IPS-15b (cell line): Measurements from ENCODE around the gene CDC40.
A peak's percentile ranks its signal among the peaks of the same experiment; 100 is the strongest.

Experiments
- H3K27me3 ChIP-seq: one replicate; pipeline ENCODE4 v1.6.1; 2013; ENCODE audit warnings: low read length; ENCODE audit not compliant: control insufficient read depth, insufficient read depth
- H3K36me3 ChIP-seq: one replicate; pipeline ENCODE4 v1.6.1; 2013; ENCODE audit warnings: low read length; ENCODE audit not compliant: control insufficient read depth, insufficient read depth
- H3K4me1 ChIP-seq: one replicate; pipeline ENCODE4 v1.6.1; 2013; ENCODE audit warnings: mild to moderate bottlenecking, low read length; ENCODE audit not compliant: control insufficient read depth, insufficient read depth
- H3K4me3 ChIP-seq: one replicate; pipeline ENCODE4 v1.5.1; 2013; ENCODE audit warnings: low read depth, low read length
- H3K9ac ChIP-seq: one replicate; pipeline ENCODE4 v1.6.1; 2013; ENCODE audit warnings: low read depth, mild to moderate bottlenecking, low read length
- H3K9me3 ChIP-seq: one replicate; pipeline ENCODE4 v1.6.1; 2013; ENCODE audit warnings: mild to moderate bottlenecking, low read length; ENCODE audit not compliant: control insufficient read depth, insufficient read depth

The CDC40 gene

DNA sequence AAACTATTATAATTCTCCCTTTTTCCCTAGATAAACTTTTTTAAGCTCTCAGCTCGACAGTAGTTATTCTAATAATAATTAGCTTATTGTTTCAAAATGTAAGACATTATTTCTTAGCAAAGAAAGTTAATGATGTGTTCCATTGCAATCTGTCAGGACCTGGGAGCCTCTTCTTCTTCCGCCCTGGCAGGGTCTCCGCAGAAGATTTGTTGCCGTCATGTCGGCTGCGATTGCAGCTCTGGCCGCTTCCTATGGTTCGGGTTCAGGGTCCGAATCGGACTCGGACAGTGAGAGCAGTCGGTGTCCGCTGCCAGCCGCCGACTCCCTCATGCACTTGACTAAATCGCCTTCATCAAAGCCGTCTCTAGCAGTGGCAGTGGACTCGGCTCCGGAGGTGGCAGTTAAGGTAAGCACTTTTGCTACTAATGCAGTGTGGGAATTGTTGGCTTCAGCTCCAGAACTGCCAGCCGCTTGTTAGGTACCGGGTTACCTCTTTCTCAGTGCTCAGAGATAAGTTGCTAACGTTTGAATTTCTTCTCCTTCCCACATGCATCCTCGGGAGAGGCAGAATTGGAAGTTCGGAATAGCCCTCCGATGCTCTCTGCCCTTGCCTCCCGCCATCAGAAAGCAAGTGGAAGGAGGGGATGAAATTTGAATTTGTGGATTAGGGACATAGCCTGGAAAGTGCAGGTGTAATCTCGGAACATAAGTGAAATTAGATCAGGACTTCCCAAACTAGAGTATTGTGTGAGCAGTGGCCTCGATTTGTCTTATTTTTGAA, at the start of gene CDC40:
CDC40 (plus strand) TSS at position 200 of the 781 bp plus-strand sequence; CDS start at position 218, 18 bp downstream.
- peak within 1 kb of the TSS; percentile 99 for H3K4me3 ChIP-seq
- no peaks in the 10 kb centered on the region for H3K4me1 ChIP-seq
- no peaks in the 10 kb centered on the region for H3K36me3 ChIP-seq
- H3K9me3 ChIP-seq, result no peaks in the 10 kb centered on the region
- no peaks in the 10 kb centered on the region for H3K27me3 ChIP-seq
- H3K9ac ChIP-seq, result peak within 1 kb of the TSS; percentile 96

- Histone ChIP-seq H3K36me3 (peaks cover 10% of the 10 kb centered on the region), H3K9ac (no peak overlapping the region), H3K4me1 (no peaks in the 10 kb centered on the region), H3K4me3 (no peak overlapping the region), H3K27me3 (no peaks in the 10 kb centered on the region), H3K9me3 (peaks cover 12% of the 10 kb centered on the region)
Observed at GRCh38 chr6:110137924-110138887, 42.0 kb upstream of the CDC40 start.

GRCh38 chr6:110139052-110139451, 41.2 kb upstream of the CDC40 start:
- Histone ChIP-seq H3K9ac (no peak overlapping the region), H3K4me1 (no peaks in the 10 kb centered on the region), H3K9me3 (peaks cover 12% of the 10 kb centered on the region), H3K4me3 (no peak overlapping the region), H3K27me3 (no peaks in the 10 kb centered on the region), H3K36me3 (peaks cover 10% of the 10 kb centered on the region)

GRCh38 chr6:110140650-110141049, 39.6 kb upstream of the CDC40 start:
- H3K36me3 ChIP-seq, result peaks cover 10% of the 10 kb centered on the region
- H3K9me3 ChIP-seq, result peaks cover 12% of the 10 kb centered on the region
- H3K27me3 ChIP-seq, result no peaks in the 10 kb centered on the region
- no peaks in the 10 kb centered on the region for H3K4me1 ChIP-seq
- H3K4me3 ChIP-seq, result no peak overlapping the region
- H3K9ac ChIP-seq, result no peak overlapping the region

DNA sequence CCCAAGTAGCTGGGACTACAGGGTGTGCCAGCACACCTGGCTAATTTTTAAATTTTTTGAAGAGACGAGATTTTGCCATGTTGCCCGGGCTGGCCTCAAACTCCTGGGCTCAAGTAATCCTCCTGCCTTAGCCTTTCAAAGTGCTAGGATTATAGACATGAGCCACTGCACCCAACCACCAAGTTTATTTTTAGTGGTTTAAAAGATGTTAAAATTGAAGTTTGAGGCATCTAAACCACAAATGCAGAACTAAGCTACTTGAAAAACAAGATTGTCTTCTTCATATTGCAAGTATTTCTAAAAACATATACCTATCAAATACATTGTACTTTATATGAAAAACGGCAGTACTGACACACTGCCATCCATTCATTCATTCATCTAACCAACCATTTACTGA, 32.4 kb upstream of the CDC40 start:
- Histone ChIP-seq H3K9ac (no peak overlapping the region), H3K27me3 (no peaks in the 10 kb centered on the region), H3K36me3 (no peaks in the 10 kb centered on the region), H3K9me3 (no peaks in the 10 kb centered on the region), H3K4me1 (no peaks in the 10 kb centered on the region), H3K4me3 (no peak overlapping the region)

- Histone ChIP-seq H3K9ac (no peak overlapping the region), H3K4me1 (peaks cover 4% of the 10 kb centered on the region), H3K27me3 (no peaks in the 10 kb centered on the region)
Observed at GRCh38 chr6:110158479-110158878, 21.7 kb upstream of the CDC40 start.

DNA sequence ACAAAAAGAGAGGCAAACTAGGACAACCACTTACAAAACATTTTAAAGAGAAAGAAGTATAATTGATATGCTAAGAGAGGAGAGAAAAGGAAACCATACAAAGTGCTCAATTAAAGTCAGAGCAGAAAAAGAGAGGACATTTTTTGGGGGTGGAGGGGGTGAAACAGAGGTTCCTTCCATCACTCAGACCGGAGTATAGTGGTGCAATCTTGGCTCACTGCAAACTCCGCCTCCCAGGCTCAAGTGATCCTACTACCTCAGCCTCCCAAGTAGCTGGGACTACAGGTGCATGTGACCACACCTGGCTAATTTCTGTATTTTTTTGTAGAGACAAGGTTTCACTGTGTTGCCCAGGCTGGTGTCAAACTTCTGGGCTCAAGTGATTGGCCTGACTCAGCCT, 10.1 kb upstream of the CDC40 start:
- Histone ChIP-seq H3K4me1 (peaks cover 10% of the 10 kb centered on the region), H3K36me3 (no peaks in the 10 kb centered on the region), H3K27me3 (no peaks in the 10 kb centered on the region), H3K4me3 (no peak overlapping the region), H3K9ac (no peak overlapping the region), H3K9me3 (no peaks in the 10 kb centered on the region)

More at GRCh38 chr6:110158479-110158878, 21.7 kb upstream of the CDC40 start:
- Histone ChIP-seq H3K4me3 (no peak overlapping the region), H3K9me3 (peaks cover 3% of the 10 kb centered on the region), H3K36me3 (no peaks in the 10 kb centered on the region)

DNA sequence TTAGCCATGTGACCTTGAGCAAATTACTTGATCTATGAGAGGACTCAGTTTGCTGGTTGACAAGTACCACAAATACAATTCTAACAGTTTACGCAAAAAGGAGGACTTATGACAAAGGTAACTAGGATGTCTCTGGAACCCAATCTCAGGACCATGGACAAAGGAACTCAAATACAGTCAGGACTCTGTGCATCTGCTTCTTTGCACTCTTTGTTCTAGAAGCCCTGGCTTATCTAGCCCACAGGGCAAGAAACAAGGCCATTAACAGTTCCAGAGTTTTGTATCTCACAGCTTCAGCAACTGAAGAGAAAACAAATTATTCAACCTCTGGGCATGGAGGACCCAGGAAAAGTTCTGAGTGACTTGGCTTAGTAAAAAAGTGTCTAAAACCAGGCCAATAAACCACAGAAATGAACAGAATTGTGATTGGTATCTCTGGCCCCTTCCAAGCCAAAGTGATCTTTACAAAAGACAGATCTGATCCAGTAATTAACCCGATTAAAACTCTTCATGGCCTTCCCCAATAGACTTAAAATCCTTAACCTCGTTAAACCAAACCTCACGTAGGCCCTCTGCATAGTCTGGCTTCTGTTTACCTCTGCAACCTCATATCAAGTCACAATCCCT, 6.6 kb upstream of the CDC40 start:
- H3K27me3 ChIP-seq, result no peaks in the 10 kb centered on the region
- no peak overlapping the region for H3K9ac ChIP-seq
- H3K4me3 ChIP-seq, result no peak overlapping the region
- H3K9me3 ChIP-seq, result no peaks in the 10 kb centered on the region
- H3K36me3 ChIP-seq, result no peaks in the 10 kb centered on the region
- peaks cover 7% of the 10 kb centered on the region for H3K4me1 ChIP-seq

DNA sequence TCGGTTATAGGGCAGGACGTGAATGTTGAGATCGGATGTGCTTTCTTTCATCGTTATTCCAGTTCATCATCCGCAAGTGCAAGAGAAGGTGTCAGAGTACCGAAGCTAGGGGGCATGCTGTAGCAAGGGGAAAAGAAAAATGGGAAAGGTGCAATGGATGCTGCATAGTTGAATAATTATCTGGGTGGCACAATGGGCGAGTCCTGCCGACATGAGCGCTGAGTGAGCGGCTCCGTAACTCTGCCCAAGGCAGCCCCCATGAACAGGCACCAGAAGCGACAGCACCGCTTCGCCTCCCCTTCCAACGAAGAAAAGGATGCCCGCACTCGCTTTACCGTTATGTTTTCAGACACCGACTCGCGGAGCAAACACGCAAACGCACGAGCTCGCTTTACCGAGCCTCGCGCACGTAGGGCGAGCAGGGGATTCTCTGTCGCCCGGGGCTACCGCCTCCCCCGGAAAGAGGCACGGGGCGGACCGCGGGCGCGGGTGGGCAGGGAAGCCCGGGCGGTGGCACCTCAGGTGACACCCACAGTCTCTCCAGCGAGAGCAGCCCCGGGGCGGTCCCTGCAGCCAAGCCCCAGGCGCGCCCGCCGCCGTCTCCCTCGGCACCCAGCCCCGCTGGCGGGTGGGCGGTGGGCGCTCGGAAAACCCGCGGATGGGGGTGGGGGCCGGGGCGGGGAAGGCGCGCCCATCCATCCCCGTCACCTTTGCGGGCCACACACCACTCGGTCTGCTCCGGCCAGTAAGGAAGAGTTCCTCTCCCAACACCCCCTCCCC, 1.4 kb upstream of the CDC40 start:
- Histone ChIP-seq H3K4me3 (peak overlapping the region; percentile 88), H3K9ac (peak overlapping the region; percentile 96), H3K4me1 (no peaks in the 10 kb centered on the region)

GRCh38 chr6:110179406-110180227, 610 bp upstream of the CDC40 start, which contains the start of gene WASF1:
WASF1 (minus strand) TSS chr6:110179670; CDS start chr6:110127601, 52,069 bp downstream.
- peak within 1 kb of the TSS; percentile 96 for H3K9ac ChIP-seq
- H3K27me3 ChIP-seq, result no peaks in the 10 kb centered on the region
- H3K4me3 ChIP-seq, result peak within 1 kb of the TSS; percentile 99
- no peaks in the 10 kb centered on the region for H3K9me3 ChIP-seq
- H3K4me1 ChIP-seq, result no peaks in the 10 kb centered on the region
- H3K36me3 ChIP-seq, result no peaks in the 10 kb centered on the region

More for the DNA sequence above, 1.4 kb upstream of the CDC40 start:
- Histone ChIP-seq H3K27me3 (no peaks in the 10 kb centered on the region), H3K36me3 (no peaks in the 10 kb centered on the region), H3K9me3 (no peaks in the 10 kb centered on the region)
